ENCODE measurements around the gene DHCR7. TPM values are rescaled to one million over a fixed set of nuclear protein-coding genes. Genes with fewer than 3 reads are reported as not detected.

DHCR7 gene
- total RNA-seq, 4 donors from 2014 or later = 9.0 to 23.8 (median 17.9) TPM

DNA sequence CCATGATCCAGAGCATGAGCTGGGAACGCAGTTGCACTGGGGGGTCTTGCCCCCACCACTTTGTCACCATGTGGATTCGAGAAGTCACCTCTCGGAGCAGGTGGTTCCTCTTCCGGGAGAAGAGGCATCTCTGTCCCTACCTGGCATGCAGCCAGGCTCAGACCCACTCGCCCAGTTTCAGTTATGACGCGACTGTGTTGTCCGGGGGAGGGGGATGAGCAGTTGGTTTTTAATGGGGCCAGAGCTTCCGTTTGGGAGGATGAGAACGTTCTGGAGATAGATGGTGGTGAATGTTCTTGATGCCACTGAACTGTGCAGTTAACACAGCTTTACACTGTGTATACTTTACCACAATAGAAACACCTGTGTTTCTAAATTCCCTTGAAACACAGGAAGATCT lies 41.5 kb downstream of the DHCR7 start:
- TF ChIP-seq, protein P1, sequence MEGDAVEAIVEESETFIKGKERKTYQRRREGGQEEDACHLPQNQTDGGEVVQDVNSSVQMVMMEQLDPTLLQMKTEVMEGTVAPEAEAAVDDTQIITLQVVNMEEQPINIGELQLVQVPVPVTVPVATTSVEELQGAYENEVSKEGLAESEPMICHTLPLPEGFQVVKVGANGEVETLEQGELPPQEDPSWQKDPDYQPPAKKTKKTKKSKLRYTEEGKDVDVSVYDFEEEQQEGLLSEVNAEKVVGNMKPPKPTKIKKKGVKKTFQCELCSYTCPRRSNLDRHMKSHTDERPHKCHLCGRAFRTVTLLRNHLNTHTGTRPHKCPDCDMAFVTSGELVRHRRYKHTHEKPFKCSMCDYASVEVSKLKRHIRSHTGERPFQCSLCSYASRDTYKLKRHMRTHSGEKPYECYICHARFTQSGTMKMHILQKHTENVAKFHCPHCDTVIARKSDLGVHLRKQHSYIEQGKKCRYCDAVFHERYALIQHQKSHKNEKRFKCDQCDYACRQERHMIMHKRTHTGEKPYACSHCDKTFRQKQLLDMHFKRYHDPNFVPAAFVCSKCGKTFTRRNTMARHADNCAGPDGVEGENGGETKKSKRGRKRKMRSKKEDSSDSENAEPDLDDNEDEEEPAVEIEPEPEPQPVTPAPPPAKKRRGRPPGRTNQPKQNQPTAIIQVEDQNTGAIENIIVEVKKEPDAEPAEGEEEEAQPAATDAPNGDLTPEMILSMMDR (IDR thresholded peaks at IDR 0.05; ENCODE audit: low read depth) = no peak

DNA sequence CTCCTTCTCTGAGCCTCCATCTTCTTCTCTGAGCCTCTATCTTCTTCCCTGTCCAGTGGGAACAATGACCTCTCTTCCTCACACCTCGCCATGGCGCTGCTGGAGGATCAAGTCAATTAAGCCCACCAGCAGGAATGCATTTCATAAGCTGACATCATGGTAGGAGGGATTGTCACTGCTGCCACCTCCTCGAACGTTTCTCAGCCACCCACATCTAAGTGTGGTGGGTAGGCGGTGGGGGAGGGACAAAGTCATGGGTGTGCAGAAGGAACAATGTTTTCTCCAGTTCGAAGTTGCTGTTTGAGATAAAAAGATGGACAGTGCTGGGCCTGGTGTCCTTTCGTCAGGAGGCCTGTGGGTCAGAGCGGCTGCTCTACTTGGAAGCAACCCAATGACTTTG lies 44.0 kb downstream of the DHCR7 start:
- TF ChIP-seq, protein P1 (IDR thresholded peaks at IDR 0.05; ENCODE audit: low read depth) = no peak

DNA sequence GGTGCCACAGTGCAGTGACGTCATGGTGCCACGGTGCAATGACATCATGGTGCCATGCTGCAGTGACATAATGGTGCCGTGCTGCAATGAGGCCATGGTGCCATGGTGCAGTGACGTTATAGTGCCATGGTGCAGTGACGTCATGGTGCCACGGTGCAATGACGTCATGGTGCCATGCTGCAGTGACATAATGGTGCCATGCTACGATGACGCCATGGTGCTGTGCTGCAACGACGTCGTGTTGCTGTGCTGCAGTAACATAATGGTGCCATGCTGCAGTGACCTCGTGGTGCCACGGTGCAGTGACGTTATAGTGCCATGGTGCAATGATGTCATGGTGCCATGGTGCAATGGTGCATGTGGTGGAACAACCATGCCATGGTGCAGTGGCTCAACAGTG lies 45.3 kb downstream of the DHCR7 start:
- TF ChIP-seq, protein P1 (IDR thresholded peaks at IDR 0.05; ENCODE audit: low read depth) = no peak

DNA sequence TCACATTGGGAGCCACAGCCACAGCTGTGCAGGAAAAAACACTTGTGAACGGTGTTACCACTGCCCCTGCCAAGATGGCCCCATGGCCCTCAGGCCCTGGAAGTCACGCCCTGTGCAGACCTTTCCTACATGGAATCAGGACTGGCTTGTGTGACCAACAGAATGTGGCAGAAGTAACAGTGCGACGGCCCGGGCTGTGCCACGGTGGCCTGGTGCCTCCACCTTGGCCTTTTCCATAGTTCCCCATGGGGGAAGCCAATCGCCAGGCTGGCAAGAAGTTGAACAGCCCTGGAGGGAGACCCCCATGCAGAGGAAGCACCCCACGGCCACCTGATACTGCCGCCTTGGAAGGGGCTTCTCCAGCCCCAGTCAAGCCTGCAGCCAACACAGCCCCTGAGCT lies 48.0 kb downstream of the DHCR7 start:
- TF ChIP-seq, protein P1 (IDR thresholded peaks at IDR 0.05; ENCODE audit: low read depth) = no peak

DNA sequence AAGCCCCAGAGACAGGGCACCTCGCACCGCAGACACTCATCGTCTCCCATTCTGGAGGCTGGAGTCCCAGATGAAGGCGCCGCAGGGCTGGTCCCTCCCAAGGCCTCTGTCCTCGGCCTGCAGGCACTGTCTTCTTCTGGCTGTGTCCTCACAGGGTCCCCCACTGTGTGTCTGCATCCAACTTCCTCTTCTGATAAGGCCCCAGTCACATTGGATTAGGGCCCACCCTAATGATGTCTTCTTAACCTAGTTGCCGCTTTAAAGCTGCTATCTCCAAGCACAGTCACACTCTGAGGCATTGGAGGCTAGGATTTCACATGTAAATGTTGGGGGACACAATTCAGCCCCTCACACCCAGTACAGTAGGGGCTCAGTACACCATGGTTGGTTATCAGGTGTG lies 48.9 kb downstream of the DHCR7 start:
- TF ChIP-seq, protein P1 (IDR thresholded peaks at IDR 0.05; ENCODE audit: low read depth) = no peak

DNA sequence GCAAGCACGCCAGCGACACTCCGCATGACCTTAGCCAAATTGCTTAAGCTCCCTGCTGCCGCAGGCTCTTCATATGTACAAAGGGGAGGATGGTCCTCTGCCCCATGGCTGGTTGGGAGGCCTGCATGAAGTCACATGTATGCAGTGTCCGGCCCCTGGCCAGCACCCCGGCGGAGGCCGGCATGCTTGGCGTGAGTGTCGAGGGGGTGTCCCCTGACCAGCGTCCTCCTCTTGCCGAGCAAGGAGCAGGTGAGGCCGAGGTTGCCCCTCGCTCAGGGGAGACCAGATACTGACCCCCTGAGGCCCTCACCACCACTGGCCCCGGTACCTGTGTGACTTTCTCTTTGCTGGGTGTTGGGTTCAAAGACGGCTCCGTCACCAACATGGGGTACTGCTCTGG lies 50.2 kb downstream of the DHCR7 start:
- TF ChIP-seq, protein P1 (IDR thresholded peaks at IDR 0.05; ENCODE audit: low read depth) = no peak

DNA sequence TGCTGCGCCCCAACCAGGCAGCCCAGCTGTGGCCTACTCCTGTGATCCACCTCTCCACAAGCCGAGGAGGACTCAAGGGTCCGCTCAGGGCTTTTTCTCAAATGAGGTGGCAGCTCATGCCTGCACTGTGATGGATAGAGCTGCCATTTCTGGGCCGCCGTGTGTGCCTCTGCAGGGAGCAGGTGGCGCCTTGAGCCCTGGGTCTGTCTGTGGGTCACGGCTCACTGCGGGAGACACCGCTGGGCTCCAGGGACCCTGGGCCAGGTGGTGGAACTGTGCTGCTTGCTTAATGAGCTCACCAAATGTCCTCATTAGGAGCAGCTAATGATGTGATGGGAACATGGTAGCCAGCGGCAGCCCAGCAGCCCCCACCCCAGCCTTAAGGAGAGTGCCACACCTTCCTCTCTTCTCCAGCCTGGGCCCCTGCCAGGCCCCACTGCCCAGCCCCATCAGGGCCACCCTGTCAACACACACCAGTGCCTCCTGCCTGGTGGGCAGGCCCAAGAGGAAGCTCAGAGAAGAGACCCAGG lies 50.8 kb downstream of the DHCR7 start:
- TF ChIP-seq, protein P1 (IDR thresholded peaks at IDR 0.05; ENCODE audit: low read depth) = no peak
